Stimulated activated naive CD8-positive, alpha-beta T cell treated with anti-CD3 and anti-CD28 coated beads, Interleukin-15, Interleukin-2, amounts not matched to agents 100 ng/mL and 50 ng/mL, for 24 hours (primary cell): ENCODE results near the gene UBE2D2.
"Not testable (repeated sequence)": the region's sequence is repeated elsewhere in the genome, so short reads cannot be mapped to it uniquely, and the experiment has no call there.

Experiments used
- H3K27ac Mint-ChIP-seq: one replicate; pipeline ENCODE4 v1.8.0; 2021; ENCODE audit warnings: mild to moderate bottlenecking, mixed read lengths
- H3K27me3 Mint-ChIP-seq: one replicate; pipeline ENCODE4 v1.8.0; 2021; ENCODE audit warnings: mixed read lengths
- H3K36me3 Mint-ChIP-seq: one replicate; pipeline ENCODE4 v1.8.0; 2021; ENCODE audit warnings: low read depth, mixed read lengths
- H3K4me1 Mint-ChIP-seq: one replicate; pipeline ENCODE4 v1.8.0; 2021; ENCODE audit warnings: low read depth, mixed read lengths
- H3K4me3 Mint-ChIP-seq: one replicate; pipeline ENCODE4 v1.8.0; 2021; ENCODE audit warnings: mild to moderate bottlenecking, mixed read lengths
- H3K9me3 Mint-ChIP-seq: one replicate; pipeline ENCODE4 v1.8.0; 2021; ENCODE audit warnings: mixed read lengths

UBE2D2 gene

DNA sequence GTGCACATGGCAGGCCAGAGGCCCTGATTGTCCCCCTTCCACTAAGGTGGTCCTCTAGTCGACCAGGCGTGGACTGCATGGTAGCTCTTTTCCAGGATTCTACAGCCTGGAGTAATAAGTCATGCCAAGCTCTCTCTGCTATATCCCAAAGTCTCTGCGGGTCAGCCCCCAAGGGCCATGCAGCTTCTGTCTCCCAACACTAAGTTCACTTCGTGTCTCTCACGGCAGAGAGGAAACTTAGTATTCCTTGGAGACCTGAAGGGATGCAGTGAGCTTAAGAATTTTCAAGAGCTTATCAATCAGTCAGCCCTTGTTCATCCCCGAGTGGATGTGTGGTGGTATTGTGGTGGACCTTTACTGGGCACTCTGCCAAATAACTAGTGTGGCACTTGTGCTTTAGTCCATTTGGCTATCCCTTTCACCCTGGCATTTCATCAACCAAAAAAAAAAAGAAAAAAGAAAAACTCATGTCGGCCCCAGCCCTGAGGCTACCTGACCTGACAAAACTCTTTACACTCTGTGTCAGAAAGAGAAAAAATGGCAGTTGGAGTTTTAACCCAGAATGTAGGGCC, 33.2 kb upstream of the UBE2D2 start:
- not testable (repeated sequence) for H3K27ac Mint-ChIP-seq, H3K4me3 Mint-ChIP-seq, H3K4me1 Mint-ChIP-seq, H3K36me3 Mint-ChIP-seq, H3K9me3 Mint-ChIP-seq, H3K27me3 Mint-ChIP-seq

DNA sequence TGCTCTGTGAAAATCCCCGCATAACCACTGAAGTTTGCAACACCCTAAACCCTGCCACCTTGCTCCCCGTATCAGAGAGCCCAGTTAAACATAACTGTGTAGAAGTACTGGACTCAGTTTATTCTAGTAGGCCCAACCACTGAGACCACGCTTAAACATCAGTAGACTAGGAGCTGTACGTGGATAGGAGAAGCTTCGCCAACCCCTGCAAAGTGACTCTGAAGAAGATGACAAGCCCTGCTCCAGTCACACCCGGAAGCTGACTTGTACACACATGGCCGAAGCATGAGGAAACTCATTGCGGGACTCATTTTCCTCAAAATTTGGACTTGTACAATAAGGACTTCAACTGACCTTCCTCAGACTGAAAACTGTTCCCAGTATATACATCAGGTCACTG, 32.4 kb upstream of the UBE2D2 start:
- not testable (repeated sequence) for H3K4me1 Mint-ChIP-seq, H3K27me3 Mint-ChIP-seq, H3K4me3 Mint-ChIP-seq, H3K36me3 Mint-ChIP-seq, H3K9me3 Mint-ChIP-seq, H3K27ac Mint-ChIP-seq

DNA sequence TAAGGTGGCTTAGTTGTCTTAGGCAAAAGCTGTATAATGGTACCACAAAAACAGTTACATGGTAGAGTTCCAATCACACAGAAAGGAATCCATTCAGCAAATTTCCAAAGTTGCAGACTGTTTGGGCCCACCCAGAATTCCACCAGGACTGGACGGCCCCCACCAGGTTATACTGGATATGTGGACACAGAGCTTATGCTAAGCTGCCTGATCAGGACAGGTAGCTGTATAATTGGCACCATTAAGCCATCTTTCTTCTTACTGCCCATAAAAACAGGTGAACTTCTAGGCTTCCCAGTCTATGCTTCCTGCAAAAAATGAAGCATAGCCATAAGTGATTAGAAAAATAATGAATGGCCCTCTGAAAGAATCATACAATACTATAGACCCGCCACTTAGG, 31.1 kb upstream of the UBE2D2 start:
- H3K4me1 Mint-ChIP-seq, H3K27me3 Mint-ChIP-seq, H3K4me3 Mint-ChIP-seq, H3K9me3 Mint-ChIP-seq, H3K36me3 Mint-ChIP-seq, H3K27ac Mint-ChIP-seq: not testable (repeated sequence)

DNA sequence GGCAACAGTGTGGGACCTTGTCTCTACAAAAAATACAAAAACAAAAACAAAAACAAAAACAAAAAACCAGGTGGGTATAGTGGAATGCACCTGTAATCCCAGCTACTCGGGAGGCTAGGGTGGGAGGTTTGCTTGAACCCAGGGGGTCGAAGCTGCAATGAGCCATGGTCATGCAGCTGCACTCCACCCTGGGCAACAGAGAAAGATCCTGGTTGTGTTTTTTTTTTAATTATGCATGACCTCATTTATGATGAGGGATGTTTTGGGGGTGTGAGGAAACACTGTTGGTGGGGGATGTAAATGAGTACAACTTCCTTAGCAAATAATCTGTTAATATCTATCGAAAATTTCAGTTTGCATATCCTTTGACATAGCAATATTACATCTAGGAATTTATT, 29.4 kb upstream of the UBE2D2 start:
- no peak overlapping the region for H3K4me3 Mint-ChIP-seq

DNA sequence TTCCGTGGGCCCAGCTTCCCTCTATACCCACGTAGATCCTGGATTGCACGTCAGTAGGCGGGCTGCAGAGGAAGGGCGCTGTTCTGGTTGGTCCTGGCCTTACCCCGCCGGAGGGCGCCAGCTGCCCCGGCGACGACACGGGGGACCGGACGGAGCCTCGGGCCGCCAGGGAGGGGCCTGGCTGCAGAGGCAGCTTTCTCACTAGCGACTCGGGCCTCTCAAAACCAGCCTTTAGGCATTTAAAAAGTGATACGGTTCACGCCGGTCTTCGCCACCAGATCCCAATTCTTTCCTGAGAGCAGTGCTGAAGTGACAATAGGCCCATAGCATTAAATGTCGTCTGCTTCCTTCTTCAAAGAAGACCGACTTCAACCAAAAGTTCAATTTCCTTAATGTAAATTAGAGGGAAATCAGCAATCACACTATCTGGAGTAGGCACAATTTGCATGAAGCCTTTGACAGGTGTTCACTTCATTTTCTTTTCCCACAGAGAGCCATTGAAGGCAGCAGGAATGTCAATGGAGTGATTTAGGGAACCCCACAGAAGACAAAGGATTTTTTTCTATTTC, 17.6 kb upstream of the UBE2D2 start:
- Mint-ChIP-seq H3K36me3 (no peaks in the 10 kb centered on the region), H3K9me3 (no peaks in the 10 kb centered on the region), H3K27me3 (no peaks in the 10 kb centered on the region), H3K27ac (no peak overlapping the region), H3K4me1 (peaks cover 7% of the 10 kb centered on the region), H3K4me3 (peak overlapping the region; percentile 25)

More for the DNA sequence above, 29.4 kb upstream of the UBE2D2 start:
- Mint-ChIP-seq H3K27ac (no peak overlapping the region), H3K27me3 (no peaks in the 10 kb centered on the region), H3K36me3 (no peaks in the 10 kb centered on the region), H3K4me1 (no peaks in the 10 kb centered on the region), H3K9me3 (no peaks in the 10 kb centered on the region)

DNA sequence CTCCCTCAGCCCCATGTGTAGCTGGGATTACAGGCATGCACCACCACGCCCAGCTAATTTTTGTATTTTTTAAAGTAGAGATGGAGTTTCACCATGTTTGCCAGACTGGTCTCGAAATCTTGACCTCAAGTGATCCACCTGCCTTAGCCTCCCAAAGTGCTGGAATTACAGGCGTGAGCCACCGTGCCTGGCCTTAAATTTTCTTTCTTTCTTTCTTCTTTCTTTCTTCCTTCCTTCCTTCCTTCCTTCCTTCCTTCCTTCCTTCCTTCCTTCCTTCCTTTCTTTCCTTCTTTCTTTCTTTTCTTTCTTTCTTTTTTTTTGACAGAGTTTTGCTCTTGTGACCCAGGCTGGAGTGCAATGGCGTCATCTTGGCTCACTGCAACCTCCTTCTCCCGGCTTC, 14.5 kb upstream of the UBE2D2 start:
- not testable (repeated sequence) for H3K36me3 Mint-ChIP-seq, H3K27ac Mint-ChIP-seq, H3K4me3 Mint-ChIP-seq, H3K9me3 Mint-ChIP-seq, H3K27me3 Mint-ChIP-seq
- H3K4me1 Mint-ChIP-seq: peaks cover 18% of the 10 kb centered on the region

DNA sequence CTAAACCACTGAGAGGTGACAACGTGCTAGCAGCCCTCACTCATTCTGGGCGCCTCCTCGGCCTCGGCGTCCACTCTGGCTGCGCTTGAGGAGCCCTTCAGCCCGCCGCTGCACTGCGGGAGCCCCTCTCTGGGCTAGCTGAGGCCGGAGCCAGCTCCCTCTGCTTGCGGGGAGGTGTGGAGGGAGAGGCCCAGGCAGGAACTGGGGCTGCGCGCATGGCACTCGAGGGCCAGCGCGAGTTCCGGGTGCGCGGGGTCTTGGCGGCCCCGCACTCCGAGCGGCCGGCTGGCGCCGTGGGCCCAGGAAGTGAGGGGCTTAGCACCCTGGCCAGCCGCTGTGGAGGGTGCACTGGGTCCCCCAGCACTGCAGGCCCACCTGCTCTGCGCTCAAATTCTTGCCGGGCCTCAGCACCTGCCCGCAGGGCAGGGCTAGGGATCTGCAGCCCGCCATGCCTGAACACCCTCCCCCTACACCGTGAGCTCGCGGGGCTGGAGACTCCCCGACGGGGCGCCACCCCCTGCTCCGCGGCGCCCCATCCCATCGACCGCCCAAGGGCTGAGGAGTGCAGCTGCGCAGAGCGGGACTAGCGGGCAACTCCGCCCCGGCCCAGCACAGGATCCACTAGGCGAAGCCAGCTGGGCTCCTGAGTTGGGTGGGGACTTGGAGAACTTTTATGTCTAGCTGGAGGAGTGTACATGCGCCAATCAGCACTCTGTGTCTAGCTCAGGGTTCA, 11.8 kb upstream of the UBE2D2 start:
- Mint-ChIP-seq H3K4me3 (no peak overlapping the region), H3K36me3 (no peaks in the 10 kb centered on the region), H3K27ac (no peak overlapping the region), H3K4me1 (peaks cover 11% of the 10 kb centered on the region), H3K9me3 (peaks cover 4% of the 10 kb centered on the region), H3K27me3 (no peaks in the 10 kb centered on the region)

DNA sequence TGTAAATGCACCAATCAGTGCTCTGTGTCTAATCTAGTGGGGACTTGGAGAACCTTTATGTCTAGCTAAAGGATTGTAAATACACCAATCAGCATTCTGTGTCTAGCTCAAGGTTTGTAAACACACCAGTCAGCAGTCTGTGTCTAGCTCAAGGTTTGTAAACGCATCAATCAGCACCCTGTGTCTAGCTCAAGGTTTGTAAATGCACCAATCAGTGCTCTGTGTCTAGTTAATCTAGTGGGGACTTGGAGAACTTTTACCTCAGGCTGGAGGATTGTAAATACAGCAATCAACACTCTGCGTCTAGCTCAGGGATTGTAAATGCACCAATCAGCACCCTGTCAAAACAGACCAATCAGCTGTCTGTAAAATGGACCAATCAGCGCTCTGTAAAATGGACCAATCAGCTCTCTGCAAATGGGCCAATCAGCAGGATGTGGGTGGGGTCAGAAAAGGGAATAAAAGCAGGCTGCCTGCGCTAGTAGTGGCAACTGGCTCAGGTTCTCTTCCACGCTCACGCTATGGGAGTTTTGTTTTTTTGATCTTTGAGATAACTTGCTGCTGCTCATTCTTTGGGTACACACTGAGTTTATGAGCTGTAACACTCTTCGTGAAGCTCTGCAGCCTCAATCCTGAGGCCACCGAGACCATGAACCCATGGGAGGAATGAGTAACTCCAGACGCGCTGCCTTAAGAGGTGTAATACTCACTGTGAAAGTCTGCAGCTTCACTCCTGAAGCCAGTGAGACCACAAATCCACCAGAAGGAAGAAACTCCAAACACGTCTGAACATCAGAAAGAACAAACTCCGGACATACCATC, 10.9 kb upstream of the UBE2D2 start:
- not testable (repeated sequence) for H3K27me3 Mint-ChIP-seq, H3K27ac Mint-ChIP-seq, H3K36me3 Mint-ChIP-seq, H3K4me3 Mint-ChIP-seq, H3K9me3 Mint-ChIP-seq
- H3K4me1 Mint-ChIP-seq: peaks cover 11% of the 10 kb centered on the region

DNA sequence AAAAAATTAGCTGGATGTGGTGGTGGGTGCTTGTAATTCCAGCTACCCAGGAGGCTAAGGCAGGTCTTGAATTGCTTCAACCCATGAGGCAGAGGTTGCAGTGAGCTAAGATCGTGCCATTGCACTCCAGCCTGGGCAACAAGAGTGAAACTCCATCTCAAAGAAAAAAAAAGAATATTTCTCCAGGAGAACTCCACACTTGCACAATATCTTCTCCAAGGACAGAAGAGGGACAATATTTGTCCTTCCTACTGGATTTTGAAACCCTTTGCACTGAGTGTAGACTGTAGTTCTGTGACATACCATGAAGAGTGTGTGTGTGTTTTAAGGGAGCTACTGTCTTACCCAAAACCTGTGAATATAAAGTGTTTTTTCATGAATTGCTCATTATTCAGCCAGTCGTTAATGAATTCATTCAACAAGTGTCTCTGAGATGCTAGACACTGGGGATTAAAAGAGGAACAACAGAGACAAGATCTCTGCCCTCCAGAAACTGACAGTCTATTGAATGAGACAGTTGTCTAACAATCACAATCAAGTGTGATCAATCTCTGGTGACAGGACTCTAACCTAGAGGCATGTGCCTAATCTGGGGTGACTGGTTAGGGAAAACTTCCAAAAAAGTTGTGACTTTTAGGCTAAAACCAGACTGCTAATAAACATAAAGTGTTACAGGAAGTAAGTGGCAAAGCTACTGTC, 9.8 kb upstream of the UBE2D2 start:
- no peak overlapping the region for H3K4me3 Mint-ChIP-seq
- H3K27ac Mint-ChIP-seq: no peak overlapping the region

DNA sequence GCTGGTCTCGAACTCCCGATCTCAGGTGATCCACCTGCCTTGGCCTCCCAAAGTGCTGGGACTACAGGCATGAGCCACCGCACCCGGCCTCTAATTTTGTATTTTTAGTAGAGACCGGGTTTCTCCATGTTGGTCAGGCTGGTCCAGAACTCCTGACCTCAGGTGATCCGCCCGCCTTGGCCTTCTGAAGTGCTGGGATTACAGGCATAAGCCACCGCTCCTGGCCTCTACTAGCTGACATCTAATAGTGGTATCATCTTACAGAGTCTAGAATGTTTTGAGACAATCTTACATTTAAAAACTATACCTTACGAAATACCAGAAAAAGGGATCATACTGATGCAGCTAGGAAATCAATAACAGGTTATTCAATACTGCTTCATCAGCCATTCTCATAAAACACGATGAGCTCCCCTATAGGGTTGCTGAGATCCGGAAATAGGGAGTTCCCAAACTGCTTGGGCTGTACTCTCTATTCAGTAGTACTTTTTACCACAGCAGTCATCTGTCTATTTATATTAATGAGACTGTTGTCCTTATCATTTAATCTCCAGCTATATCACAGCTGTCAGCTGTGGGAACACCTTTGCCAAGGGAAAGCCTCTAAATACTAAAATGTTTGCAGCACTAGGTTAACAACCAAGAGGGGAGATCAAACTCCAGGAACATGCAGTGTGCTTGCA, 8.1 kb upstream of the UBE2D2 start:
- Mint-ChIP-seq H3K36me3 (no peaks in the 10 kb centered on the region), H3K4me1 (peaks cover 11% of the 10 kb centered on the region), H3K4me3 (no peak overlapping the region), H3K27me3 (no peaks in the 10 kb centered on the region), H3K9me3 (peaks cover 4% of the 10 kb centered on the region), H3K27ac (no peak overlapping the region)

More for the DNA sequence above, 9.8 kb upstream of the UBE2D2 start:
- Mint-ChIP-seq H3K9me3 (peaks cover 4% of the 10 kb centered on the region), H3K36me3 (no peaks in the 10 kb centered on the region), H3K4me1 (peaks cover 11% of the 10 kb centered on the region), H3K27me3 (no peaks in the 10 kb centered on the region)

DNA sequence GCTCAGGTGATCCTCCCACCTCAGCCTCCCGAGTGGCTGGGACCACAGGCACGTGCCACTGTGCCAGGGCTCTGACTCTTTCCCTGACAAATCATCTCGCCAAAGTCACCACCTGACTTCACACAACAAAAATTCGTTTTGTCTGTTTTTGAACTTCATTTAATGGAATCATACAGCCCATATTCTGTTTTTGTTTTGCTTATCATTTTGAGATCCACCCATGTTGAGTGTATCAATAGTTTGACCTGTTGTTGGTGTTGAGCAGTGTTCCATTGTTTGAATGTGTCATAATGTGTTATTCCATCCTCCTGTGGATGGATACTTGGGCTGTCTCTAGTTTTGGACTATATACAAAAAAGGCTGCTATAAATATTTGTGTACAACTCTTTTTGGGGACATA, 6.9 kb upstream of the UBE2D2 start:
- H3K4me3 Mint-ChIP-seq: no peak overlapping the region
- H3K36me3 Mint-ChIP-seq: no peaks in the 10 kb centered on the region
- peaks cover 11% of the 10 kb centered on the region for H3K4me1 Mint-ChIP-seq
- H3K9me3 Mint-ChIP-seq: peaks cover 4% of the 10 kb centered on the region
- no peak overlapping the region for H3K27ac Mint-ChIP-seq
- H3K27me3 Mint-ChIP-seq: no peaks in the 10 kb centered on the region

DNA sequence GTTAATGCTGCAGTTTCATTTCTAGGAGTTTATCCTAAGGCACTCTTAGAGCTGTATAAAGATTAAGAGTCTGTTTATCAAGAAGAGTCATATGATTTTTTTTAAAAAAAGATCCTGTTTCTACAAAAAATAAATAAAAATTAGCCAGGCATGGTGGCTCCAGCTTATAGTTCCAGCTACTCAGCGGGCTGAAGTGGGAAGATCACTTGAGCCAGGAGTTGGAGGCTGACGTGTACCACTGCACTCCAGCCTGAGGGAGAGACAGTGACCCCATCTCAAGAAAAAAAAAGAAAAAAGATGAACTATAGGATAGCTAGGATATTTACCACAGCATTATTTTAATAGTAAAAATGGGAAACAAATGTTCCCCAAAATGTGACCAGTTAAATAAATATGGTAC, 3.3 kb upstream of the UBE2D2 start:
- Mint-ChIP-seq H3K27me3 (no peaks in the 10 kb centered on the region), H3K9me3 (no peaks in the 10 kb centered on the region), H3K4me3 (no peak overlapping the region), H3K36me3 (peaks cover 8% of the 10 kb centered on the region), H3K4me1 (peaks cover 8% of the 10 kb centered on the region), H3K27ac (no peak overlapping the region)

DNA sequence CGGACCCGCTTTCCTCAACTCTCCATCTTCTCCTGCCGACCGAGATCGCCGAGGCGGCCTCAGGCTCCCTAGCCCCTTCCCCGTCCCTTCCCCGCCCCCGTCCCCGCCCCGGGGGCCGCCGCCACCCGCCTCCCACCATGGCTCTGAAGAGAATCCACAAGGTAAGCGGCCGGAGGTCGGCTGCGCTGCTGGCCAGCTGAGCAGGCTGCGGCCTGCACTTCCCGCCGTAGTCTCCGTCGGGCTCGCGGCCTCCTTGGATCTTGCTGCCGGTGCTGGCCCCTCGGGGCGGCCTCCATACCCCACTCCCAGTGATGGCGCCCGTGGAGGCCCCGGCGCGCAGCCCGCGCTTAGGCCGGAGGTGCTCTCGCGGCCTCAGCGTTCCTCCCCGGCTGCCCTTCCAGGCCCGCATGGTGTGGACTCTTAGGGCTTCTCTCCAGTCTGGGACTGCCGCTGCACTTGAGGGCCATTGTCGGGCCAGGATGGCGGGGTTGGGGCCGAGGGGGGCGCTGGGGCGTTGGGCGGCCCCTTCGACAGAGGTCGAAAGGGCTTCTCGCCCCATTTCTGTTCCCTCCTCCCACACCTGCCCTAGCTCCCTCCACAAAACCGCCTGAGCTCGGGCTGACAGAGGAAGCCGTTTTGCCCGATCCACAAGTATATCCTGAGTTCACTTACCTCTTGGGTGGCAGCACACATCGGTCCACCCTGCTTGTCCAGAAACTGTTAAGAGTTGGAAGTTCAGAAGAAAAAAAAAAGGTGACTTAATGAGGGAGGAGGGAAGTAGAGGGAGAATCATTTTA, 714 bp downstream of the UBE2D2 start:
- H3K4me3 Mint-ChIP-seq: peak overlapping the region; percentile 100

DNA sequence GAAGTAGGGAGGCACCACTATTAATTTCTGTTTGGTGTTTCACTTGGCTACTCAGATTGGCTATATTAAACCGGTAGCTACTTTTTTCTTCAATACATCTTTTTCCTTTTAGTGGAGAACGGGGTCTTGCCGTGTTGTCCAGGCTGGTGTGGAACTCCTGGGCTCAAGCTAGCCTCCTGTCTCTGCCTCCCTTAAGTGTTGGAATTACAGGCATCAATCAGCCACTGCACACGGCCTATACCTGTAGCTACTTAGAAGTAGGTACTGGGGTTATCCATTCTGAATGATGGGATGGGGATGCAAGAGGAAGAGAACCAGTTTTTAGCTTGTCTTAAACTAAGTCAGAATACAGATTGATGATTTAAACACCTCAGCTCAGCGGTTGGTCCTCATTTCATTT, 1.7 kb downstream of the UBE2D2 start:
- Mint-ChIP-seq H3K4me3 (peak overlapping the region; percentile 100), H3K27ac (peak overlapping the region; percentile 99), H3K4me1 (peaks cover 54% of the 10 kb centered on the region), H3K27me3 (no peaks in the 10 kb centered on the region), H3K36me3 (peaks cover 43% of the 10 kb centered on the region), H3K9me3 (no peaks in the 10 kb centered on the region)

More for the DNA sequence above, 714 bp downstream of the UBE2D2 start:
- Mint-ChIP-seq H3K4me1 (peaks cover 47% of the 10 kb centered on the region), H3K27ac (peak overlapping the region; percentile 99), H3K36me3 (peaks cover 39% of the 10 kb centered on the region), H3K9me3 (no peaks in the 10 kb centered on the region), H3K27me3 (no peaks in the 10 kb centered on the region)
